ENCODE measurements around the gene ABCB8.
"Not testable (repeated sequence)": the region's sequence is repeated elsewhere in the genome, so short reads cannot be mapped to it uniquely, and the experiment has no call there.

The ABCB8 gene

DNA sequence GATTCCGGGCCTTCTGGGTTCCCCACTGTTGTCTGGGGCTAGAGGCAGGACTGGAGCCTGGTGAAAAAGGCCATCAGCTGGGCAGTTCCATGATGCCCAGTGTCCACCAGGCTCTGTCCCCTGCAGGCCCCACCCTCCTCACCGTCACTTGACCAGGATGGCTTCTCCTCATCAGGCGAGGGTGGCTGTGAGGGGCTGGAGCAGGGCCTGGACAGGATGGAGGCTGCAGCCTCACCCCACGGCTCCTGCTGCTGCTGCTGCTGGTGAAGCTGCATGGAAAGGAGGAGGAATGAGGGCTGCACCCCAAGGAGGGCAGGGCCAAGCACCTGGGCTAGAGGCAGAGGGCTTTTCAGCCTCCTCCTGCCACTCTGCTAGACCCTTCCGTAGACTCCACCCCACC lies 12.3 kb upstream of the ABCB8 start:
- no peak for DNase-seq

DNA sequence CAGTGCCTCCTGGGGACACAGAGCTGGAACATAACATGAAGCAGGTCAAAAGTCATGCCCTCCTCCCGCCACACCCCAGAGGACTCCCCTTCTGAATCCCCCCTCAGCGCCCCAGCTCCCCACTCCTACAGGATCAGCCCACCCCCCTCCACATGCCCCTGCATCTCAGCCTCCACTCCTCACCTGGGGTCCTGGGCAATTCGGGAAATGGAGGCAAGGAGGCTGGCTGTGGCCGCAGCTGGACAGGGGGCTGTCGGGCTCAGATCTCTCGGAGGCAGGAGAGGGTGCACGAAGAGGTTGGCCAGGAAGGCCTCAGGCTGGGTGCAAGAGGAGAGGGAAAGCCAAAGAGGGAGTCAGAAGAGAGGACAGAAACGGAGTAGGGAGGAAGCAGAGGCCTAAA lies 11.7 kb upstream of the ABCB8 start:
- DNase-seq = no peak

DNA sequence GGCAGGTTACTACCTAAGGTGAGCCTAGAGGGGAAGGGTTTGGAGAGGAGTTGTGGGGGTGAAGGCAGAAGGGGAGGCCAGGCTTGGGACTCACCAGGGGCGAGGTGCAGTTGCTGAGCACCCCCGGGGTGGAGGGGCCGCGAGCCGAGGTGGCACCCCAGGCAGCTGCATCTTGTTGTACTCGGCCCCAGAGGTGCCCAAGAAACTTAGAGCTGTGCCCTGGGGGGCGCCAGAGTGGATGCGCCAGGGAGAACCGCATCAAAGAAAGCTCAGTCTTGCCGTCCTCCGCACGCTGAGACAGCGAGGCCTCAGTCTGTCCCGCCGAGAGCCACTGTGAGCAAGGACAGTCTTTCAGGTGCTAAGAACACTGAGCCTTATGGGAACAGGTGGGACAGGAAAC lies 11.3 kb upstream of the ABCB8 start:
- DNase-seq = no peak

DNA sequence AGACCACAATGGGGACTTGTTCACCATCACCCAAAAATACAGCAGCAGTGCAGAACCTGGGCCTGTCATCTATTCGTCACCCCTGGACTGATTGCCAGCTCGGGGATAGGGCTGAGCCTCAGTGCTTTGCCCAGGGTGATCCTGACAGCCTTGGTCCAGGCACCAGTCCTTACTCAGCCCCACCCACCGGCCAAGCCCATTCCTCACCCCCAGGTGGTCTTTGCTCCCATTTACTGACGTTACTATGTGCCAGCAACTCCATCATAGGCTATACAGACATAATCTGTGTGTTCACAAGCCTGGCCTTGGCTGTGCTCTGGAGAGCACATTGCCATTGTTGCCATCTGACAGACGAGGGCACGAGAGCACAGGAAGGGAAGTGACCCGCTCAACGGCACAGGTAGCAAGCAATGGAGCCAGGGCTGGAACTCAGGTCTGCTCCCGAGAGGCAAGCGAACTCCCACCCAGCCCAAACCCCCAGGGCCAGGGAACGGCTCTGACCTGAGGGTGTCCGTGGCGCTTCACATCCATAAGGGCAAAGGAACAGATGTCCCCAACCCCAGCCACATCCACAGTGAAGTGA lies 10.8 kb upstream of the ABCB8 start:
- peak; percentile 30 for DNase-seq

DNA sequence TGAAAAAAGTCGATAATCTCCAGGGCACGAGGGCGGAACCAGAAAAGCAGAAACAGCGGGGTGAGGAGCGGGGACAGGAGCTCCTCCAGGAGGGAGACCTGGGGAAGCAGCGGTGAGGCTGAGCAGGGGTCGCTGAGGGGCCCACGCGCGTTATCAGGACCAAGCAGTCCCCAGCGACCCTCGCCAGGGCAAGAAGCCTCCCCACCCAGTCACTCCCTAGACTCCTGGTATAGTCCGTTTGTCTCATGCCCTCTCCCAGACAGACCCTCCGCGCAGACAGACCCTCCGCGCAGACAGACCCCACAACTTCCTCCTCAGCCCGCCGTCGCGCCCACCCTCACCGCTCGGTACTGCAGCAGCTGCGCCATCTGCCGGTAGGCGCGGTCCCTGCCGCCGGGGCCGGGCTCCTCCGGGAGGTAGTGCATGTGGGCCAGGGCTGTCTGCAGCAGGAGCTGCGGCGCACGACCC lies 10.3 kb upstream of the ABCB8 start:
- DNase-seq = peak; percentile 44

DNA sequence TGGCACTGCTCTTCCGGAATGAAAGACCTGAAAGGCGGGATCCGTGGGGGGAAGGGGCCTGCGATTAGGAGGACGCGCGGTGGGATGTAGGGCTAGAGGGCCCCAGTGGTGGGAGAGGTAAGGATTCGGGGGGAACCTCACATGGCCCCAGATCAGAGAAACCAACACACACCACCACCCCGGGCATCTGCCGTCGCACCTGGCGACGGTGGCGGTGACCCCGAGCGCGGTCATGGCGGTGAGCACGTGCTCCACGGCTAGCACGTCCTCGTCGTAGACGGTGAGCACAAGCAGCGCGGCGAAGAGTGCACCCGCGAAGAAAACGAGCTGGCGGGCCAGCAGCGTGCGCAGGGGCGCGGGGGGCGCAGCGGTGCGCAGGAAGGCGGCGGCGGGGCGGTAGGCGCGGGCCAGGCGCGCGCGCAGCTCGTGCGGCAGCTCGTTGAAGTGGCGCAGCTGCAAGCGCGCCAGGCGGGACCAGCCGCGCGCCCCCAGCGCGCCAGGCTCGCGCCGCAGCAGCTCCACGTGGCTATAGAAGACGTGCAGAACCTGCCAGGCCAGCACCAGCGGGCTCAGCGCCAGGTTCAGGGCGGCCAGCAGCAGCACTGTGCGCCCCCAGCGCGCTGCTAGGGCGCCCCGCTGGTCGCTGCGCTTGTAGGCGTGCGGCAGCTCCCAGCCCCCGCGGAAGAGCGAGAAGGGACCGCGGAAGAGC lies 9.7 kb upstream of the ABCB8 start:
- DNase-seq = no peak

DNA sequence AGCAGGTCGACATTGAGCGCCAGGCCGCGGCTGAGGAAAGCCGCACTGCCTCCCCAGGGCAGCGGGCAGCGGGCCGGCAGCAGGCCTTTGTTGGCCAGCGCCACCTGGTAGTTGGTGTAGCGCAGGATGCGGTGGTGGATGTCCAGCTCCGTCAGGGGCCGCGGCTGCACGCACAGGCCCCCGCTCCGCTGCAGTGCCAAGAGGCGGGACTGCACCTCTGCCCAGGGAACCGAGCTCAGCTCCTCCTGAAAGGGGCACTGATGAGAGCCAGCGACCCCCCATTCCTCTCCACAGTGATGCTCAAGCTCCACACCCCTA lies 9.2 kb upstream of the ABCB8 start:
- no peak for DNase-seq

DNA sequence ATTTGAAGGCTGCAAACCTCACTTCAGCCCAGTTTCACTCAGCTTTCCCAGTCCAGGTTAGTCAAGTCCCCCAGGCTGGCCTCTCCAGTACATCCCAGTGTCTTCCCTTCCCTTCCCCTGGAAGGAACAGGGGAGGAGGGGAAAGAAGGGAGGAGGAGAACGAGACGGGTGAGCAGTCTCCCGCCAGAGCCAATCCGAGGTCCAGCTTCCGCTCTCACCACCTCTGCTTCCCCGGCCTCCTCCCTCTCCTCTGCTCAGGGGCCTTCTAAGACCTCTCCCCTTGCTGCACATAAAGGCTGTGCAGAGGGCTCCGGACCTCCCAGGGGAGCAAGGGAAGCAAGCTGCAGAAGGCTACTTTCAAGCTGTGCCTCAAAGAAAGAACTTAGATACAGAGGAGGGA lies 8.0 kb upstream of the ABCB8 start:
- DNase-seq = no peak

DNA sequence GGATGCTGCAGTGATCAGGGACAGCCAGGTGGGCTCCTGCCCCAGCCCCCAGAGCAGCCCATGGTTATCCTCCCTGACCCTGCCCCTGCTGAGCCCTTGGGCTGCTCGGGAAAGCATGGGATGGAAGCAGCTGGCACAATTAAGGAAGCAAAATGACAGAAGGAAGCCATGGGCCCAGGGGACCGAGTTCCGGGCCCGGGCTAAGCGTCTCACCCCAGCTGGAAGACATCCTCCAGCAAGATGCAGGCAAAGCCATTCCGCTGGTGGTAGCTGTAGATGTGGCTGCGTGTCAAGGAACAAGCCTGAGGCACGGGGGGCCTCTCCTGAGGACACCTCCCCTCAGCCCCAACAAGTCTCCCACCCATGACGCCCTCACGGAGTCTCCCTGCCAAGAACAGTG lies 5.0 kb upstream of the ABCB8 start:
- DNase-seq = no peak

DNA sequence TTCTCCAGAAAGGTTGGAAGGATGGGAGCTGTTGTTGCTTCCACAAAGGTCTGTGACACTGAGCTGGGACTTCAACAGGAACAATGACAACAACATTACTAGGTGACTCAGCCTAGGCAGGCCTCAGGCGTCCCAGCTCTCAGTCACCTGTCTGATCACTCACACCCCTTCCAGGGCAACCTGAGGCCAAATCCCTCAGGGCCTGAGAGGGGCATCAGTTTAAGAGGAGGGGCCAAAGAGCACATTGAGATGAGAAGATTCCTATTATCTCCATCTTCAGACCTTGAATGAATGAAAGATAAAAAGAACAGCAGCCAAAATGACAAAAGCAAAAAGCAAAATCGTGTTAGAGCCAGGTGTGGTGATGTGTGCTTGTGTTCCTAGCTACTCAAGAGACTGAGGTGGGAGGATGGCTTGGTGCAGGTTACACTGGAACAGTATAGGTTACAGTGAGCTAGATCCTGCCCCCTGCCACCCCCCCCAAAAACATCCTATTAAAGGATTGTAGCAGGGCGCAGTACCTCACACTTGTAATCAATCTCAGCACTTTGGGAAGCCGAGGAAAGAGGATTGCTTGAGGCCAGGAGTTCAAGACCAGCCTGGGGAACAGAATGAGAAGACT lies 3.7 kb upstream of the ABCB8 start, which contains the start of gene ATG9B:
ATG9B (minus strand) TSS at position 60 of the 622 bp plus-strand sequence. CDS start 71 bp downstream, outside the sequence.
- no peak for DNase-seq

DNA sequence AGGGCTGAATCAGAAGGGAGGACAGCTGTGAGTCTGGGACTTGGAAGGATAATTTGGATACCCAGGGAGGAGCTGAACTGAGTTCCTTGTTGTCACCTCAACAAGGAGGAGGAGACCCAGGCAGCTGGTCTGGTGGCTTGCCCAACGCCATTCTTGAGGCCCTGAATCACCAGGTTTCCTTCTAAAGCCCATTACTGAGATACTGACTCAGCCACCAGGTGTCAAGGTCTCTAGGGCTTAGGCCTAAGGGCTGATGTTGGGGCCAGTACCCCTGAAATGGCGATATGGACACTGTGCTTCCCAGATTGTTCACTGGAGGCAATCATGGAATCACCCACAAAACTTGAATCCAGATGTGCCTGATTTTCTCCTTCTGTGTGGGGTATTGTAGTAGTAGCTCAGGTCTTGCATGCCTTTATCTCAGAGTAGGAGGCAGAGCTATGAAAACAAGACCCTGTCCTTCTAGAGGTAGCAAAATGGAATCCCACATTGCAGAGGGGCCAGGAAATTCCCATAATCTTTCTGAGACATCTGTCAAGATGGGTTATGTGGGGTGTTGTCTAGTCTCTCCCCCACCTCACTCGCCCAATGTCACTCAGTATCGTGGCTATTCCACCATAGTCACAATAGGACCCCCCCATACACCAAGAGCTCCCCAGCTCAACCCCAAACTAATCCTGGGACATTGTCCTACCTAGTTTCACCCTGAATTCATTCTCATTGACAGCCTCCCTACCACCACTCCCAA lies 2.2 kb upstream of the ABCB8 start:
- DNase-seq = no peak

DNA sequence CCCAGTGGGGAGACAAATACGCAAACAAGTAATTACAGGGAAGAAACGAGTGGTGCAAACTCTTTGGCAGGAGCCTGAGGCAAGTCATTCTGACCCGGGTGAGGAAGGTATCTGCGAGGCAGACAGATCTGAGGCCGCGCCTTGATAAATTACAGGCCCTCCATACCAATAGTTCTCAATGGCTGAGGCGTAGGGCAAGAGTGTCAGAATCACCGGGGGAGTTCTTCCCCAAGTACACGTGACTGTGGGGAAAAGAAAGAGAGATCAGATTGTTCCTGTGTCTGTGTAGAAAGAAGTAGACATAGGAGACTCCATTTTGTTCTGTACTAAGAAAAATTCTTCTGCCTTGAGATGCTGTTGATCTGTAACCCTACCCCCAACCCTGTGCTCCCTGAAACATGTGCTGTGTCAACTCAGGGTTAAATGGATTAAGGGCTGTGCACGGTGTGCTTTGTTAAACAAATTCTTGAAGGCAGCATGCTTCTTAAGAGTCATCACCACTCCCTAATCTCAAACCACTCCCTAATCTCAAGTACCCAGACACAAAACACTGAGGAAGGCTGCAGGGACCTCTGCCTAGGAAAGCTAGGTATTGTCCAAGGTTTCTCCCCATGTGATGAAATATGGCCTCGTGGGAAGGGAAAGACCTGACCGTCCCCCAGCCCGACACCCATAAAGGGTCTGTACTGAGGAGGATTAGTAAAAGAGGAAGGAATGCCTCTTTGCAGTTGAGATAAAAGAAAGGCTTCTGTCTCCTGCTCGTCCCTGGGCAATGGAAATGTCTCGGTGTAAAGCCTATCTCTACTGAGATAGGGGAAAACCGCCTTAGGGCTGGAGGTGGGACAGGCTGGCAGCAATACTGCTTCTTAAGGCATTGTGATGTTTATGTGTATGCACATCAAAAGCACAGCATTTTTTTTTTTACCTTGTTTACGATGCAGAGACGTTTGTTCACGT lies 1.2 kb upstream of the ABCB8 start:
- DNase-seq = peak; percentile 19

DNA sequence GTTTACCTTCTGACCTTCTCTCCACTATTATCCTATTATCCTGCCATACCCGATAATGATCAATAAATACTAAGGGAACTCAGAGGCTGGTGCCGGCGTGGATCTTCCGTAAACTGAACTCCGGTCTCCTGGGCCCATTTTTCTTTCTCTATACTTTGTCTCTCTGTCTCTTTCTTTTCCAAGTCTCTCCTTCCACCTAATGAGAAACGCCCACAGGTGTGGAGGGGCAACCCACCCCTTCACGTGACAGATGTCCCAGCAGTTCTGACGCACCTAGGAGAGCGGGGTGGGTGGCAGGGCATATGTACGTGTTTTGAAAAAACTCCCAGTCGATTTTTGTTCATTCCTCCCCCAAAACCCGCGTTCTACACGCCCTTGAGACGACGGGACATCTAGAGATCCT lies 521 bp upstream of the ABCB8 start:
- not testable (repeated sequence) for DNase-seq

DNA sequence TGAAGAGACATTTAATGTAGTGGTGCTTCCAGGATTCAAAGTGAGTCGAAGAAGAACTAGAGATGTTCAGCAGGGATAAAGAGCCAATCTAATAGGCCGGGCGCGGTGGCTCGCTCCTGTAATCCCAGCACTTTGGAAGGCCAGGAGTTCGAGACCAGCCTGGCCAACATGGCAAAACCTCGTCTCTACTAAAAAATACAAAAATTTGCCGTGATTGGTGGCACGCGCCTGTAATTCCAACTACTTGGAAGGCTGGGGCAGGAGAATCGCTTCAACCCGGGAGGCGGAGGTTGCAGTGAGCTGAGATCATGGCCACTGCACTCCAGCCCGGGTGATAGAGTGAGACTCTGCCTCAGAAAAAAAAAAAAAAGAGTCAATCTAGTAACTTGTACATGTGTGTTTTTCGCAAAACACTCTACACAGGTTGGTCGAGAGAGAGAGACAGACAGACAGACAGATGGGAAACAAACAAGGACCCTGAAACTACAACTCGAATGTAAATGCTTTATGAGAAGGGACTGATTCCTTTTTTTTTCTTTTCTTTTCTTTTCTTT lies 775 bp downstream of the ABCB8 start:
- DNase-seq = no peak

DNA sequence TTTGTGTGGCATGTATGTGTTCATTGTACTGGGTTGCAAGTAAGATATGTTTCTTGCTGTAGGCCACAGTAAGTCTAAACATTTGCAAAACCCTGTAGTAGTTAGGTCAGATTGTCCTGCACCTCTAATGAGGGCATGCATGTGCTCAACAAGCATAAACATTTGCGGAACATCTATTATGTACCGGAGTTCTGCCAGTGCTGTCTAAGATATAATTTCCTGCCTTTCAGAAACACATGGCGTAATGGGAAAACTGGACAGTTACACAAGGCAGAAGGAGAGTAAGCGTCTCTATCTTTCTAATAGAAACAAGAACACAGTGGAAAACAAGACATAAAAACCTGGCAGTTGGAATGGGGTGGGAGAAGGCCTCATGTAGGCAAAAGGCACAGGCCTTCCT lies 2.8 kb downstream of the ABCB8 start:
- DNase-seq = no peak

DNA sequence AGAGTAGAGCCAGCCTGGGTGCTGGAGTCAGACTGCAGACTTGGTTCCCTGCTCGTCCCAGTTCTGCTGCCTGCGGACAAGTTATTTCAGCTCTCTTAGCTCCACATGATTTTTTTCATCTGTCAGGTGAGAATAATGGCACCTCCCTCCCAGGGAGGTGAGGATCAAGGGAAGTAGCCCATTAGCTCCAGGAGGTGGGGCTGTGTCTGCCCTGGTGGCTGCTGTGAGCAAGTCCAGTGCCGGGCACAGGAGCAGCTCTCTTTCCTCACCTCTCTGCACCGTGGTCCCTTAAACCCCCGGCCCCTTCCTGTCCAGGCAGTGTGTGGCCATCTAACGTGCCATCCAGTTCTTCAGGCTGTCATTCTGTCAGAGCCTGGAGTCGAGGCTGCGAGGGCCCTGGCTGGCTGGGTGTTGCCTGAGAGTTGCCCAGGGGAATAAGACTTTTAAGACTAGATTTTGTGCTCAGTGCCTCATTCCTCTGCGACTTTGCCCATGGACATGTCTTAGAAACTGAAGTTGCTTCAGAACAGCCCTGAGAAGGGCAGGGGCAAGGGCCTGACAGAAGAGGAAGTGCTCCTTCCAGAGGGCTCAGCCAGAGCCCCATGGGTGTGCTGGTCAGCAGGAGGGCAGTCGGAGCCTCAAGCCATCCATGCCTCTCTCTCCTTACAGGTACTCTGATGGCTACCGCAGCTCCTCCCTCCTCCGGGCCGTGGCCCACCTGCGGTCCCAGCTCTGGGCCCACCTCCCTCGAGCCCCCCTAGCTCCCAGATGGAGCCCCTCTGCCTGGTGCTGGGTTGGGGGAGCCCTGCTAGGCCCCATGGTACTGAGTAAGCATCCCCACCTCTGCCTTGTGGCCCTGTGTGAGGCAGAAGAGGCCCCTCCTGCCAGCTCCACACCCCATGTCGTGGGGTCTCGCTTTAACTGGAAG lies 5.0 kb downstream of the ABCB8 start:
- peak; percentile 55 for DNase-seq

DNA sequence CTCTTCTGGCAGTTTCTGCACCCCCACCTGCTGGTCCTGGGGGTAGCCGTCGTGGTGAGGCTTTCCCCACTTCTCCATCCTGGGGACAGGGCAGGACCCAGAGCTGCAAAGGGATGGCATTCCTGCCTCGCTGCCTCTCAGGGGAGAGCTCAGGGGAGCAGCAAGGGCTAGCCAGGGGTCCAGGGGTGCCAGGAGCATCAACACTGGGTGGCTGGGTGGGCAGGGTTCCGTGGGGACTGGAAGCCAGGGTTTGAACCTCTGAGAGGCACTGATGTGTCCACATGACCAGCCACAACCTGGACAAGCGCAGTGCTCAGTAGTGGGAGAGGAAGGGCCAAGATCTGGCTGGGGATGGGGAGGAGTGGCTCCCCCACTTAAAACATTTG lies 5.6 kb downstream of the ABCB8 start:
- no peak for DNase-seq

DNA sequence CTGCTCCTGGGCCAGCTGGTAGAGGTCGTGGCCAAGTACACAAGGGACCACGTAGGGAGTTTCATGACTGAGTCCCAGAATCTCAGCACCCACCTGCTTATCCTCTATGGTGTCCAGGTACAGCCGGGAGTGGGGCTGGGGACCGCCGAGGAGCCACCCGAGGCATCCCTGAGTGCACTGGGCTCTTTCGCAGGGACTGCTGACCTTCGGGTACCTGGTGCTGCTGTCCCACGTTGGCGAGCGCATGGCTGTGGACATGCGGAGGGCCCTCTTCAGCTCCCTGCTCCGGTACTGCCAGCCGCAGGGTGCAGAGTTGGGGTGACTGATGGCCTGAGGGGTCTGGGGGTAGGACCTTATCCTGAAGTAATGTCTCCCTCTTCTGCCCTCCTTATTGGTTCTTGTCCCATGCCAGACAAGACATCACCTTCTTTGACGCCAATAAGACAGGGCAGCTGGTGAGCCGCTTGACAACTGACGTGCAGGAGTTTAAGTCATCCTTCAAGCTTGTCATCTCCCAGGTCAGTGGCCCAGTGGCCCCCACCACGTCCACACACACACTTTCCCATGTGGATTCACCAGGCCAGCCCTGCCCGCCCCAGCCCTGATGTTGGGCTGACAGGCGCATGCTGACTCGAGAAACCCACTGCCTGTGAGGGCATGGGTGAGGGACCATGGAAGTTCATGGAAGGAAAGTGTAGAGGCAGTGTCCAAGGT lies 6.2 kb downstream of the ABCB8 start:
- DNase-seq = no peak

DNA sequence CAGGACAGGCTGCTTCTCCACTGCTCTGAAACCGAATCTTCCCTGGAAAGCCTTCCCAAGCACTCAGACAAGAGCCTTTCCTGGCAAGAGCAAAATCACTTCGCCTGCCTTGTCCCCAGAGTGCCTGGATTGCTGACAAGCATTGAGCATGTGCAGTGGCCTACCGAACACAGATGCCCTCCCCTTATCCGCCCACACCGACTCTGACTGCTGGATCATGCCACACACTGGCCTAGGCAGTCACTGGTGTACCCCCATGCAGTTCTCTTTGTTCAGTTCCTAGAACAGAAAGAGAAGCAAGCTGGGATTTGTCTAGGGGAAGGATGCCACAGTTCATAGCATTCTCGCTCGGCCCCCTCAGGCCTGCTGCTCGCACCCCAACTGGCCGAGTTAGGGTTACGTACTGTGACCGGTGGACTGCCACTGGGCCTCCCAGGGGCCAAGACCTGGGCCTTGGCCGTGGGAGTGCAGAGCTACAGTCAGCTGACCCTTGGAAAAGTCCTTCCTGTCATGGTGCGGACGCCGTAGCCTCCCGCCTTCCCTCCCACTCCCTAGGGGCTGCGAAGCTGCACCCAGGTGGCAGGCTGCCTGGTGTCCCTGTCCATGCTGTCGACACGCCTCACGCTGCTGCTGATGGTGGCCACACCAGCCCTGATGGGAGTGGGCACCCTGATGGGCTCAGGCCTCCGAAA lies 6.9 kb downstream of the ABCB8 start:
- DNase-seq = no peak

DNA sequence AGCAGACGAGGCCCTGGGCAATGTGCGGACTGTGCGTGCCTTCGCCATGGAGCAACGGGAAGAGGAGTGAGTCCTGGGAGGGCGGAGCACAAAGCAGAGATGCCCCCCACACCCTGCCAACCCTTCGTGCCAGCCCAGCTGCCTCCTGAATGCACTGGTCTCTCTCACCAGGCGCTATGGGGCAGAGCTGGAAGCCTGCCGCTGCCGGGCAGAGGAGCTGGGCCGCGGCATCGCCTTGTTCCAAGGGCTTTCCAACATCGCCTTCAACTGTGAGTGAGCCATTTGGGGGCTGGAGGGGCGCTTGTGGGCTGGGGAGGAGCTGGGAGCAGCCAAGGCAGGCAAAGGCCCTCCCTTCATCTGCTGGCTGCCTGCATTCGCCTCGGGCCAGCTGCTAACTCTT lies 7.7 kb downstream of the ABCB8 start:
- DNase-seq = no peak
